Testis (tissue), 3 donors: ENCODE measurements around the gene MT1F. TPM values are rescaled to one million over a fixed set of nuclear protein-coding genes. Genes with fewer than 3 reads are reported as not detected.
"Not testable (repeated sequence)": the region's sequence is repeated elsewhere in the genome, so short reads cannot be mapped to it uniquely, and the experiment has no call there.

Source experiments
- DNase-seq: peaks from one replicate; pipeline ENCODE4 v3.0.0-alpha.2; 2019
- H3K27ac ChIP-seq, 2 donors: fragments of 200-600 bp; sonication (generic); one replicate each; pipeline ENCODE4 v1.5.1; 2019
- H3K27me3 ChIP-seq: fragments of 200-600 bp; sonication (generic); one replicate; pipeline ENCODE4 v1.5.1; 2019
- H3K36me3 ChIP-seq: fragments of 200-600 bp; sonication (generic); one replicate; pipeline ENCODE4 v1.5.1; 2017; ENCODE audit warnings: low read depth; ENCODE audit errors: missing control alignments
- H3K4me1 ChIP-seq: fragments of 200-600 bp; sonication (generic); one replicate; pipeline ENCODE4 v1.5.1; 2019
- H3K4me3 ChIP-seq, 2 donors: fragments of 200-600 bp; sonication (generic); one replicate each; pipeline ENCODE4 v1.5.1; 2017 to 2019
- H3K9me3 ChIP-seq: fragments of 200-600 bp; sonication (generic); one replicate; pipeline ENCODE4 v1.5.1; 2017
- POLR2A ChIP-seq: fragments of 450-650 bp; IDR thresholded peaks from one replicate; pipeline ENCODE4 v1.6.1; 2017; ENCODE audit warnings: antibody characterized with exemption, mild to moderate bottlenecking, moderate library complexity
- WGBS, 2 donors: methylation state at CpG; one replicate each; pipeline ENCODE4 v1.1.5; 2018; 5-methylcytosine and 5-hydroxymethylcytosine counted together
- intact Hi-C: fragments of 100-400 bp; cut with DNase I; formaldehyde crosslinking; loops from one replicate; pipeline ENCODE4 v1.15.1; 2023; ENCODE audit warnings: low total_unique reads
- polyA plus RNA-seq: library from polyadenylated mRNA; stranded (reverse); fragments of 350-450 nt; fragmentation: Illumina TruSeq; extraction: RNeasy Lipid Tissue Mini Kit (QIAGEN cat#74804); gene quantifications from one replicate; pipeline ENCODE4 v1.2.3, GENCODE V29; 2014; ENCODE audit warnings: low read depth, low replicate concordance; ENCODE audit not compliant: insufficient read depth
- total RNA-seq, 2 donors: library from RNA; depleted of rRNA; stranded (reverse); fragments of >200 nt; gene quantifications; one replicate each; pipeline ENCODE4 v1.2.3, GENCODE V29; 2016
- TF ChIP-seq, protein P1 (sequence below), 3 experiments: fragments of 450-650 bp in 2 of 3; fragments of 200-600 bp in 1 of 3; sonication (generic) in 1 of 3; IDR thresholded peaks; one replicate each; pipeline ENCODE4 v1.5.1; 2016 to 2019; ENCODE audit warnings: antibody characterized with exemption in 3 of 3, mild to moderate bottlenecking in 2 of 3, moderate library complexity in 1 of 3

The MT1F gene
- total and polyA plus RNA-seq, 3 donors from 2014 or later: 3.6 to 15.4 (median 8.1) TPM

DNA sequence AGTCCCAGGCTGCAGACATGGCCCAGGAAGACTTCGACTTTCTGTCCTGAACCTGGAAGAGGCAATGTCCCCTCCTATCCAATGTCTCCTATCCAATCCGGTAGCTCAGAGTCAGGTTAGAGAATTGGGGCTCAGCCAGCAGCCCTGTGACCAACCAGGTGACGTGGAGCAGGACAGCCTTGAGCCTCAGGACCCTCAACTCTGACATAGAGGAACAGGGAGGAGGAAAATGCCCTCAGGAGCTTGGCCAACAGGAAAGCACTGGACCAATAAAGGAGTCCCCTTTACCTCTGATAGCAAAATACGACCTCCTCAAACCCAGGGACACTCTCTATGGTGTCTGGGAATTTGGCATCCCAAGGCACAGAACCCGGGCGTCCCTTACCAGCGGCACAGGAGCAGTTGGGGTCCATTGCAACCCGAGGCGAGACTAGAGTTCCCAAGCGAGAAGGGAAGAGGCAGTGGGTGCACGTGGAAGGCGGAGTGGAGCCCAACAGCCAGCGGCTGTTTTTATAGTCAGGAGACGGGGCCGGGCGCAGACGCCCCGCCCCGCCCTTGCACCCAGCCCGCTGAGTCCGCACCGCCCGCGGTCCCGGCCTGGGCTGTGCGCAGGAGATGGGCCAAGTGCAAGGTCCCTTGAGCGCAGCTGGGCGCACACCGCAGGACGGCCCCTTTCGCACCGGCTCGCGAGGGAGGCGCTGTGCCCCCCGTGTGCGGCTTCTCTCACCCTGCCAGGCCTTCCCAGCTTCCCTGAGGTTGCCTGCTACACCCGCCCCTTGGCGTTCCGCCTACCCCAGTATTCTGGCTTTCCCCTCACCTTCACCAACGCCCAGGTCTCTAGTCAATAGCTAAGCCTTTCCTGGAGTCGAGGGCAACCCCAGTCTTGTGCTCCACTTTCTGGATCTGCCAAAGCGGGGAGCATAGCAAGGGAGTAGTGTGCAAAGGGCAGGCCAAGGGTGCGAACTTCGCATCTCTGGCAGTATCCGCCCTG is 10.1 kb downstream of the MT1F start, which contains the start of gene MT1G:
Gene MT1G, minus strand, starts transcription at position 485 of the 991 bp plus-strand sequence. Its CDS starts 72 bp downstream, at position 413.
- DNase-seq: no peak
- WGBS, 2 donors: 23 to 35% methylated on average over 19 to 46 of the region's 46 CpGs
- Histone ChIP-seq H3K4me3 (no peak within 1 kb of the TSS), H3K4me1 (peaks cover 6% of the 10 kb centered on the region), H3K27me3 (no peaks in the 10 kb centered on the region), H3K27ac (no peak within 1 kb of the TSS), H3K9me3 (no peaks in the 10 kb centered on the region), H3K36me3 (no peaks in the 10 kb centered on the region)
- TF ChIP-seq, protein P1, sequence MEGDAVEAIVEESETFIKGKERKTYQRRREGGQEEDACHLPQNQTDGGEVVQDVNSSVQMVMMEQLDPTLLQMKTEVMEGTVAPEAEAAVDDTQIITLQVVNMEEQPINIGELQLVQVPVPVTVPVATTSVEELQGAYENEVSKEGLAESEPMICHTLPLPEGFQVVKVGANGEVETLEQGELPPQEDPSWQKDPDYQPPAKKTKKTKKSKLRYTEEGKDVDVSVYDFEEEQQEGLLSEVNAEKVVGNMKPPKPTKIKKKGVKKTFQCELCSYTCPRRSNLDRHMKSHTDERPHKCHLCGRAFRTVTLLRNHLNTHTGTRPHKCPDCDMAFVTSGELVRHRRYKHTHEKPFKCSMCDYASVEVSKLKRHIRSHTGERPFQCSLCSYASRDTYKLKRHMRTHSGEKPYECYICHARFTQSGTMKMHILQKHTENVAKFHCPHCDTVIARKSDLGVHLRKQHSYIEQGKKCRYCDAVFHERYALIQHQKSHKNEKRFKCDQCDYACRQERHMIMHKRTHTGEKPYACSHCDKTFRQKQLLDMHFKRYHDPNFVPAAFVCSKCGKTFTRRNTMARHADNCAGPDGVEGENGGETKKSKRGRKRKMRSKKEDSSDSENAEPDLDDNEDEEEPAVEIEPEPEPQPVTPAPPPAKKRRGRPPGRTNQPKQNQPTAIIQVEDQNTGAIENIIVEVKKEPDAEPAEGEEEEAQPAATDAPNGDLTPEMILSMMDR (IDR thresholded peaks at IDR 0.05): no peak
- no peak for TF ChIP-seq POLR2A
- intact Hi-C loops: no loop called here

- no peak within 1 kb of the TSS for H3K4me3 ChIP-seq
- no peaks in the 10 kb centered on the region for H3K36me3 ChIP-seq
- H3K27ac ChIP-seq: no peak within 1 kb of the TSS
- no peaks in the 10 kb centered on the region for H3K9me3 ChIP-seq
- no peaks in the 10 kb centered on the region for H3K27me3 ChIP-seq
- 38 to 49% methylated on average over 26 to 37 of the region's 38 CpGs for WGBS, 2 donors
- DNase-seq: no peak
- intact Hi-C loops: no loop called here
- no peak for TF ChIP-seq POLR2A
- TF ChIP-seq, protein P1 (IDR thresholded peaks at IDR 0.05): no peak
- peaks cover 3% of the 10 kb centered on the region for H3K4me1 ChIP-seq
Observed at GRCh38 chr16:56669005-56669839, 11.5 kb downstream of the MT1F start, which contains the start of gene MT1H. Gene MT1H, plus strand, starts transcription at chr16:56669814. Its CDS starts 71 bp downstream, at chr16:56669885.

DNA sequence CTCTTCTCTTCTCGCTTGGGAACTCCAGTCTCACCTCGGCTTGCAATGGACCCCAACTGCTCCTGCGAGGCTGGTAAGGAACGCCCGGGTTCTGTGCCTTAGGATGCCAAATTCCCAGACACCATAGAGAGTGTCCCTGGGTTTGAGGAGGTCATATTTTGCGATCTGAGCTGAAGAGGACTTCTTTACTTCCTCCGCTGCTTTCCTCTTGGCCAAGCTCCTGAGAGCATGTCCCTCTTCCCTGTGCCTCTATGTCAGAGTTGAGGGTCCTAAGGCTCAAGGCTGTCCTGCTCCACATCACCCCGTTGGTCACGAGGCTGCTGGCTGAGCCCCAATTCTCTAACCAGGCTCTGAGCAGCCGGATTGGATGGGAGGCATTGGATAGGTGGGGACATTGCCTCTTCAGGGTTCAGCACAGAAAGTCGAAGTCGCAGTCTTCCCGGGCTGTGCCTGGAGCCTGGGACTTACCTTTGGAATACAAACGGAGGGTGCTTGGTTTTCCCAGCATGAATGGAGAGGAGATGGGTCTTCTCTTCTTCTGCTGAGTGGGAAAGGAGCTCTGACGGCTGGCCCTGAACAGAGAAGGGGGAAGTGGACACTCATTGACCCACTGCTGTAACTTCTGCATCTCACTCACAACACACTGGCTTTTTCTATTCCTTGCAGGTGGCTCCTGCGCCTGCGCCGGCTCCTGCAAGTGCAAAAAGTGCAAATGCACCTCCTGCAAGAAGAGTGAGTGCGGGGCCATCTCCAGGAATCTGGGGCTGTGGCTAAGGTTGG is 12.3 kb downstream of the MT1F start:
- Histone ChIP-seq H3K4me1 (peaks cover 3% of the 10 kb centered on the region), H3K4me3 (no peak overlapping the region), H3K9me3 (no peaks in the 10 kb centered on the region), H3K27me3 (no peaks in the 10 kb centered on the region), H3K27ac (no peak overlapping the region), H3K36me3 (no peaks in the 10 kb centered on the region)
- intact Hi-C loops: no loop called here
- DNase-seq: no peak
- TF ChIP-seq, protein P1 (IDR thresholded peaks at IDR 0.05): no peak
- no peak for TF ChIP-seq POLR2A
- 47 to 56% methylated on average over 17 to 19 of the region's 19 CpGs for WGBS, 2 donors

- Histone ChIP-seq H3K27ac (no peak overlapping the region), H3K9me3 (no peaks in the 10 kb centered on the region), H3K4me1 (peaks cover 3% of the 10 kb centered on the region), H3K36me3 (no peaks in the 10 kb centered on the region), H3K4me3 (no peak overlapping the region), H3K27me3 (no peaks in the 10 kb centered on the region)
- intact Hi-C loops: no loop called here
- 80 to 84% methylated on average over 1 to 2 of the region's 2 CpGs for WGBS, 2 donors
- TF ChIP-seq, protein P1 (IDR thresholded peaks at IDR 0.05): no peak
- no peak for TF ChIP-seq POLR2A
- DNase-seq: no peak
Observed at GRCh38 chr16:56670620-56670934, 12.8 kb downstream of the MT1F start.

- H3K9me3 ChIP-seq, H3K27ac ChIP-seq, H3K36me3 ChIP-seq, H3K4me1 ChIP-seq, H3K27me3 ChIP-seq, intact Hi-C loops, H3K4me3 ChIP-seq: not testable (repeated sequence)
- DNase-seq: peak; percentile 65
- 34% methylated on average over 2 of the region's 2 CpGs for WGBS, 2 donors
Observed at GRCh38 chr16:56671691-56672090, 13.9 kb downstream of the MT1F start.

GRCh38 chr16:56672171-56672570 is 14.4 kb downstream of the MT1F start:
- H3K4me3 ChIP-seq, DNase-seq, H3K36me3 ChIP-seq, H3K27me3 ChIP-seq, intact Hi-C loops, H3K27ac ChIP-seq, H3K4me1 ChIP-seq, H3K9me3 ChIP-seq: not testable (repeated sequence)
- 85 to 90% methylated on average over 3 of the region's 3 CpGs for WGBS, 2 donors
